Breast epithelium (tissue), 3 donors: ENCODE data around the gene GGT1.
"Not testable (repeated sequence)": the region's sequence is repeated elsewhere in the genome, so short reads cannot be mapped to it uniquely, and the experiment has no call there.

ENCODE experiments used
- CTCF ChIP-seq, 3 donors: fragments of 450-650 bp; IDR thresholded peaks; one replicate each; pipeline ENCODE4 v1.5.1; 2016 to 2017; ENCODE audit warnings: antibody characterized with exemption in 3 of 3, mild to moderate bottlenecking in 3 of 3, moderate library complexity in 3 of 3
- POLR2A ChIP-seq: fragments of 450-650 bp; IDR thresholded peaks from one replicate; pipeline ENCODE4 v1.6.1; 2016; ENCODE audit warnings: antibody characterized with exemption, mild to moderate bottlenecking, moderate library complexity
- POLR2AphosphoS5 ChIP-seq, 3 donors: sonication (generic); formaldehyde crosslinking; IDR thresholded peaks; one replicate each; pipeline ENCODE4 v1.6.1; 2017; ENCODE audit warnings: antibody characterized with exemption in 3 of 3

- TF ChIP-seq CTCF (IDR thresholded peaks at IDR 0.05); POLR2AphosphoS5 (IDR thresholded peaks at IDR 0.05); POLR2A: not testable (repeated sequence)
Observed at GRCh38 chr22:24627911-24628310, 24.9 kb downstream of the GGT1 start.
